ENCODE results near the gene PSMA8.
"Not testable (repeated sequence)": the region's sequence is repeated elsewhere in the genome, so short reads cannot be mapped to it uniquely, and the experiment has no call there.

Gene PSMA8

DNA sequence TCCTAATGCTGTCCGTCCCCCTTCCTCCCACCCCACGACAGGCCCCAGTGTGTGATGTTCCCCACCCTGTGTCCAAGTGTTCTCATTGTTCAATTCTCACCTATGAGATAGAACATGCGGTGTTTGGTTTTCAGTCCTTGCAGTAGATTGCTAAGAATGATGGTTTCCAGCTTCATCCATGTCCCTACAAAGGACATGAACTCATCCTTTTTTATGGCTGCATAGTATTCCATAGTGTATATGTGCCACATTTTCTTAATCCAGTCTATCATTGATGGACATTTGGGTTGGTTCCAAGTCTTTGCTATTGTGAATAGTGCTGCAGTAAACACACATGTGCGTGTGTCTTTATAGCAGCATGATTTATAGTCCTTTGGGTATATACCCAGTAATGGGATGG, 105.0 kb downstream of the PSMA8 start:
- not testable (repeated sequence) for DNase-seq

- not testable (repeated sequence) for DNase-seq
Observed at GRCh38 chr18:26242392-26242791, 108.7 kb downstream of the PSMA8 start.
